C4-2B (cell line): ENCODE data around the gene NADSYN1.

Source experiments
- CTCF ChIP-seq: fragments of 450-650 bp; conservative IDR thresholded peaks from 2 replicates; pipeline ENCODE4 v1.5.1; 2017; ENCODE audit warnings: mild to moderate bottlenecking
- ZFX ChIP-seq: fragments of 450-650 bp; IDR thresholded peaks from 2 replicates; pipeline ENCODE4 v1.6.1; 2017

GRCh38 chr11:71443736-71444445 lies 9.1 kb upstream of the NADSYN1 start:
- TF ChIP-seq CTCF (no peak), ZFX (no peak)
